Mucosa of descending colon (tissue), 3 donors: ENCODE measurements around the gene SLC12A5. TPM values are rescaled to one million over a fixed set of nuclear protein-coding genes. Genes with fewer than 3 reads are reported as not detected.
A peak's percentile ranks its signal among the peaks of the same experiment; 100 is the strongest.

Experiments used
- ATAC-seq: fragments of 200-7000 bp; cut with Tn5 transposase; one replicate; pipeline ENCODE4 v1.9.1; 2020; ENCODE audit warnings: mild to moderate bottlenecking, moderate library complexity
- DNase-seq, 3 donors: peaks; one replicate each; pipeline ENCODE4 v3.0.0-alpha.2; 2020
- H3K36me3 ChIP-seq: fragments of 200-600 bp; one replicate; pipeline ENCODE4 v1.8.0; 2021; ENCODE audit warnings: low read depth, mild to moderate bottlenecking
- H3K4me1 ChIP-seq: fragments of 200-600 bp; one replicate; pipeline ENCODE4 v1.8.0; 2021; ENCODE audit warnings: low read depth, mild to moderate bottlenecking
- H3K4me3 ChIP-seq: fragments of 200-600 bp; one replicate; pipeline ENCODE4 v1.8.0; 2021; ENCODE audit warnings: mild to moderate bottlenecking
- H3K9me3 ChIP-seq: fragments of 200-600 bp; one replicate; pipeline ENCODE4 v1.8.0; 2021; ENCODE audit warnings: mild to moderate bottlenecking
- intact Hi-C, 2 donors: fragments of 100-400 bp; cut with DNase I in 1 of 2; cut with micrococcal nuclease in 1 of 2; formaldehyde crosslinking; loops; one replicate each; pipeline versions ENCODE4 v1.11.0 to v1.11.1; 2022; cut with DNase I, micrococcal nuclease
- total RNA-seq, 3 donors: library from RNA; stranded (reverse); fragmentation: NEBNext Ultra II Directional in 2 of 3; extraction: Animal tissue kit (Norgen Biotek cat#: 25700) in 2 of 3; gene quantifications; one replicate each; pipeline versions ENCODE4 v1.2.1 to v1.2.4, GENCODE V29; 2021 to 2023
- TF ChIP-seq, protein P1 (sequence below): fragments of 200-600 bp; IDR thresholded peaks from one replicate; pipeline ENCODE4 v1.8.0; 2022; ENCODE audit warnings: antibody characterized with exemption, mild to moderate bottlenecking
- donor health status: DM: no; HTN: no; CAD: no; lungs with moderate emphysema.
- donor health status: DM: no; HTN: no; CAD: no.
- donor health status: DM: no; HTN: yes; CAD: no.

The SLC12A5 gene
- total RNA-seq, 3 donors from 2014 or later, result 2.5 TPM; not detected in 2

DNA sequence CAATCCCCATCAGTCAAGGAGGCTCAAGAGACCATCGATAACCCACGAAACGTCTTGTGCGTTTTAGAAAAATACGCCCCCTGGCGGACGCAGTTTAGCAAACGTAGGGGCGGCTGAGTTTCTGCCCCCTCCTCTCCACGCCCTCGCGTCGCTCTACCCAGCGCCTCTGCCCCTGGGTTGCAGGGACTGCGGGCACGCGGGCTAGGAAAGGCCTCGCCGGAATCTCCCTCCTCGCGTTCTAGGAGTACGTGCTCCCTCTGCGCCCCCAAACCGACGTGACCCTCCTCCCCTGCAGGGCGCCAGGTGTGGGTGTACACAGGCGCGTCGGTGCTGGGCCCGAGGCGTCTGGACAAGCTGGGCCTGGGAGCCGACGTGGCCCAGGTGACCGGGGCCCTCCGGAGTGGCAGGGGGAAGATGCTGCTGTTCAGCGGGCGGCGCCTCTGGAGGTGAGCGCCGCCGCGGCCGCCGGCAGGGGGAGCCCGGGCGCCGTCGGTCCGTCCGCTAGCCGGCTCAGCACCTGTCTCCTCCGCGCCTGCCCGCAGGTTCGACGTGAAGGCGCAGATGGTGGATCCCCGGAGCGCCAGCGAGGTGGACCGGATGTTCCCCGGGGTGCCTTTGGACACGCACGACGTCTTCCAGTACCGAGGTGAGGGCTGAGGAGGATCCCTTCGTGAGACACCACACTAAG lies 15.0 kb upstream of the SLC12A5 start:
- H3K4me1 ChIP-seq, result peaks cover 8% of the 10 kb centered on the region
- intact Hi-C loops, result no loop called here
- DNase-seq (peak; percentile 61 to 76 (median 71)), ATAC-seq (peak; percentile 90)
- TF ChIP-seq, protein P1, sequence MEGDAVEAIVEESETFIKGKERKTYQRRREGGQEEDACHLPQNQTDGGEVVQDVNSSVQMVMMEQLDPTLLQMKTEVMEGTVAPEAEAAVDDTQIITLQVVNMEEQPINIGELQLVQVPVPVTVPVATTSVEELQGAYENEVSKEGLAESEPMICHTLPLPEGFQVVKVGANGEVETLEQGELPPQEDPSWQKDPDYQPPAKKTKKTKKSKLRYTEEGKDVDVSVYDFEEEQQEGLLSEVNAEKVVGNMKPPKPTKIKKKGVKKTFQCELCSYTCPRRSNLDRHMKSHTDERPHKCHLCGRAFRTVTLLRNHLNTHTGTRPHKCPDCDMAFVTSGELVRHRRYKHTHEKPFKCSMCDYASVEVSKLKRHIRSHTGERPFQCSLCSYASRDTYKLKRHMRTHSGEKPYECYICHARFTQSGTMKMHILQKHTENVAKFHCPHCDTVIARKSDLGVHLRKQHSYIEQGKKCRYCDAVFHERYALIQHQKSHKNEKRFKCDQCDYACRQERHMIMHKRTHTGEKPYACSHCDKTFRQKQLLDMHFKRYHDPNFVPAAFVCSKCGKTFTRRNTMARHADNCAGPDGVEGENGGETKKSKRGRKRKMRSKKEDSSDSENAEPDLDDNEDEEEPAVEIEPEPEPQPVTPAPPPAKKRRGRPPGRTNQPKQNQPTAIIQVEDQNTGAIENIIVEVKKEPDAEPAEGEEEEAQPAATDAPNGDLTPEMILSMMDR, result peak; percentile 64
- no peaks in the 10 kb centered on the region for H3K9me3 ChIP-seq
- no peak overlapping the region for H3K4me3 ChIP-seq
- no peaks in the 10 kb centered on the region for H3K36me3 ChIP-seq

DNA sequence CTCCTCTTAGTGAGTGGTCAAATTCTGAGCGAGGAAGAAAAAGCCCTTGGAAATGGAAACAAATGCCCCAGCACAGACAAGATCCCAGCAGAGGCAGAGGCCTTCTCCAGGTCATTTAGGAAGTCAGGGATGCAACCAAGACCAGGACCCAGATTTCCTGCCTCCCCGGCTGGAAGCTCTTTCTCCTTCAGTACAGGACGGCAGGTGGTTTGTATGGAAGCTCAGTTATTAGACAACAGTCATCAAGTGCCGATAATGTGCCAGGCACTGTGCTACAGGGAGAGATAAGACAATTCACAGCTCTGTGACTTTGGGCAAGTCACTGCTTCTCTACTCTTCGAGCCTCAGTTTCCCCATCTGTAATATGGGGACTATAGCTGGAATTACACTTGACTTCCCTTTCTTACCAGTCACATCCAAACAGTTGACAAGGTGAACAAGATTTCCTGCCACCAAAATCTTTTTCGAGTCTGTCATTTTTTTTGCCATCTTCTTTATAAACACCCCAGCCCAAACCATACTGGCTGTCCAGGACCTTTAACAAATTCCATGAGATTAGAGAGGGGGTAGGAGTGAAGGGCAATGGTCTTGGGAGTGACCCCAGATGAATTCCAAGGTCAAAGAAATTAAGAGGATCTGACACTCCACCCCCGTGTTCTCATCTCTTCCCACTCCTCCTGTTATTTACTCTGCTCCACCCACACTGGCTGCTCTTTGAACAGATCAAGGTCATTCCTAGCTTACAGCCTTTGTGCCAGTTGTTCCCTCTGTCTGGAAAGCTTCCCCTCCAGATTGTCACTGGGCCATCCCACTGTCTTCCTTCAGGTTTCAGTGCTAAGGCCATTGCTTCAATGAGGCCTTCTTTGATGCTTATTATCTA lies 14.3 kb upstream of the SLC12A5 start:
- Histone ChIP-seq H3K4me1 (peaks cover 8% of the 10 kb centered on the region), H3K4me3 (no peak overlapping the region), H3K36me3 (no peaks in the 10 kb centered on the region), H3K9me3 (no peaks in the 10 kb centered on the region)
- TF ChIP-seq, protein P1, result no peak
- no peak for DNase-seq
- ATAC-seq, result no peak
- intact Hi-C loops, result no loop called here

DNA sequence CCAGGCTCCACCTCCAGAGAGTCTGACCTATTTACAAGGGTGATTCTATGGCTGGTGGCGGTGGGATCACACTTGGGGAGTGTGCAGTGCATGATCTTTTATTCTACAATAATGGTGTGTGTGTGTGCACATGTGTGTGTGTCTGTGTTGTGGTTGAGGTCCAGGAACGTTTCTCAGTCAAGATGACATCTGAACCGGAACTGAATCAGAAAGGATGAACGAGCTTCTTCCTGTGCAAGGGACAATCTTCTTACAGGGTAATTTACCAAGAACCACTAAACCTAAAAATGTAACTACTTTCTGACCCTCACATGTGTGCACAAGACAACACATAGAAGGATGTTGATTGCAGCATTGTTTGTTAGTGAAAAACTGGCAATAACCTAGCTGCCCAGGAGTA lies 11.7 kb upstream of the SLC12A5 start:
- Histone ChIP-seq H3K4me3 (no peak overlapping the region), H3K36me3 (no peaks in the 10 kb centered on the region), H3K4me1 (peaks cover 16% of the 10 kb centered on the region), H3K9me3 (no peaks in the 10 kb centered on the region)
- intact Hi-C loops, result no loop called here
- ATAC-seq, result no peak
- no peak for DNase-seq
- TF ChIP-seq, protein P1, result no peak

DNA sequence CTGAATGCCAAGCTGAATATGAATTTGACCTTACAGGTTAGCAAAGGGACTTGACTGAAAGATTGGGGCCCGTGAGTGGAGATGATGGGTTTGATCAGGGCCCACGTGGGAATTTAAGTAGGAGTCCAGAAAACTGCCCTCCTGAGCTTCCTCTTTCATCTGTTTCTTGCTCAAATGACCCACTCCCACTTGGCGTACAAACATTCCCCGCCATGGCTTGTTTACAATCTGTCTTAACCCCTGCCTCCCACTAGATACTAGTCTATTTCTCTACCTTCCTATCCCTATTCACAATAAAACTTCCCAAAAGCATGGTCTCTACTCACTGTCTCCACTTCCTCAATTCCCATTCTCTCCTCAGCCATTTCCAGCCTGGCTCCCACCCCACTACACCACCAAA lies 10.9 kb upstream of the SLC12A5 start:
- no peak for ATAC-seq
- Histone ChIP-seq H3K4me3 (no peak overlapping the region), H3K9me3 (no peaks in the 10 kb centered on the region), H3K36me3 (no peaks in the 10 kb centered on the region), H3K4me1 (peaks cover 20% of the 10 kb centered on the region)
- TF ChIP-seq, protein P1, result no peak
- no peak for DNase-seq
- intact Hi-C loops, result no loop called here

DNA sequence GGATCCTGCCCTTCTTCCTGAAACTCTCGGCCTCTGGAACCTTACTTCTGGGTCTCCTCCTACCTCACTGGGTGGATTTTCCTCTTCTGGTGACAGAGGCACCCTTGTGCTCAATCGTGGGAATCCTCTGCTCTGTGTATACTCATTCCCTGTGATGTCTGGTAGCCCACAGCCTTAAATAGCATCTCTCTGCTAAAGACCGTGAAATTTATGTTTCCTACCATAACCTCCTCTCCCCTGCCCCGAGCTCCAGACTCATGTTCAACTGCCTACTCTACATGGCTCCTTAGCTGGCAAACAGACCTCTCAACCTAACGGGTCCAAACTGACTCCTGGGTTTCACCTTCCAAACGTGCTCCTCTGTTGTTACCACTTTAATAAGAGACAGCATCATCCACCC lies 10.4 kb upstream of the SLC12A5 start:
- TF ChIP-seq, protein P1, result no peak
- H3K36me3 ChIP-seq, result no peaks in the 10 kb centered on the region
- intact Hi-C loops, result no loop called here
- ATAC-seq (no peak), DNase-seq (no peak)
- H3K4me1 ChIP-seq, result peaks cover 17% of the 10 kb centered on the region
- H3K9me3 ChIP-seq, result no peaks in the 10 kb centered on the region
- no peak overlapping the region for H3K4me3 ChIP-seq
